GM13977 (cell line): ENCODE measurements around the gene PKP1.

Experiments
- DNase-seq: peaks from one replicate; pipeline ENCODE4 v3.0.0; 2012; ENCODE audit warnings: low spot score
- in situ Hi-C: fragments of 300-500 bp; cut with MboI; formaldehyde crosslinking; loops from one replicate; pipeline ENCODE4 v1.12.0; 2022; ENCODE audit warnings: low sequenced_read_pairs, low pct_unique_long_range_greater_than_20kb, mixed read lengths, inconsistent platforms; ENCODE audit not compliant: unreplicated experiment
- TF ChIP-seq, protein P1 (sequence below): IDR thresholded peaks from 2 replicates; pipeline ENCODE4 v1.5.1; 2012; ENCODE audit warnings: mild to moderate bottlenecking, control low read depth; ENCODE audit not compliant: insufficient read depth; ENCODE audit errors: extremely low read depth, missing control alignments

Gene PKP1

DNA sequence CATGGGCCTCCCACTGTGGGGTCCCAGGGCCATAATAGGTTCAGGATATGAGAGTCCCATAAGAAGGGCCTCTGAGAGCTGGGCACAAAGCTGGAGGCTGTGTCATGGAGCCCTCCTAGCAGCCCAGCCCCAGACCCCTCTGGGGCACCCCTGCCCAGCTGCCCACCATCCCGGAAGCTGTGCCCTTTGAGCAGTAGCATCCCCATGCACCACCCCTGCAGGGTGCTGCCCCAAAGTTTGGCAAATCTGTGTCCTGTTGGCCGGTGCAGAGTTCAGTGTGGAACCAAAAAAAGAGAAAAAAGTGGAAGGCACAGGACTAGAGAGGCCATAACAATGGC is 76.5 kb downstream of the PKP1 start:
- in situ Hi-C loops = no loop called here
- TF ChIP-seq, protein P1, sequence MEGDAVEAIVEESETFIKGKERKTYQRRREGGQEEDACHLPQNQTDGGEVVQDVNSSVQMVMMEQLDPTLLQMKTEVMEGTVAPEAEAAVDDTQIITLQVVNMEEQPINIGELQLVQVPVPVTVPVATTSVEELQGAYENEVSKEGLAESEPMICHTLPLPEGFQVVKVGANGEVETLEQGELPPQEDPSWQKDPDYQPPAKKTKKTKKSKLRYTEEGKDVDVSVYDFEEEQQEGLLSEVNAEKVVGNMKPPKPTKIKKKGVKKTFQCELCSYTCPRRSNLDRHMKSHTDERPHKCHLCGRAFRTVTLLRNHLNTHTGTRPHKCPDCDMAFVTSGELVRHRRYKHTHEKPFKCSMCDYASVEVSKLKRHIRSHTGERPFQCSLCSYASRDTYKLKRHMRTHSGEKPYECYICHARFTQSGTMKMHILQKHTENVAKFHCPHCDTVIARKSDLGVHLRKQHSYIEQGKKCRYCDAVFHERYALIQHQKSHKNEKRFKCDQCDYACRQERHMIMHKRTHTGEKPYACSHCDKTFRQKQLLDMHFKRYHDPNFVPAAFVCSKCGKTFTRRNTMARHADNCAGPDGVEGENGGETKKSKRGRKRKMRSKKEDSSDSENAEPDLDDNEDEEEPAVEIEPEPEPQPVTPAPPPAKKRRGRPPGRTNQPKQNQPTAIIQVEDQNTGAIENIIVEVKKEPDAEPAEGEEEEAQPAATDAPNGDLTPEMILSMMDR = no peak
- no peak for DNase-seq

DNA sequence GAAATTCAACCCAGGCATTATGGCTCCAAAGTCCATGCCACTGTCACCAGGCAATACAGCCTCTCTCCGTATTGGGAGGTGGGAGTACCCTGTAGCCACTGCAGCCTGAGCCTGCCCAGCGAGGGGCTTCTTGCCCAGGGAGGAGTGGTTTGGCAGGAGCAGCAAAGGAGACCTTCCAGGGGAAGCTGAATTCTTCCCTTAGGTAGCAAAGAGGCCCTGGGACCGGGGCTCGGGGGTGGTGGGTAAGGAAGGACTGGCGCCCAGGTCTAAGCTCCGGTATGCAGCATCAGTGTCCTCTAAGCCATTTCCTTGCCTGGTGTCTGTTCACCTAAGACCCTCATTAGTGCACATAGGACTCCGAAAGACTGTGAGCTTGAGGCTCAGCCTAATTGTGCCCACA is 77.2 kb downstream of the PKP1 start:
- DNase-seq = no peak
- in situ Hi-C loops = no loop called here
- TF ChIP-seq, protein P1 = no peak

DNA sequence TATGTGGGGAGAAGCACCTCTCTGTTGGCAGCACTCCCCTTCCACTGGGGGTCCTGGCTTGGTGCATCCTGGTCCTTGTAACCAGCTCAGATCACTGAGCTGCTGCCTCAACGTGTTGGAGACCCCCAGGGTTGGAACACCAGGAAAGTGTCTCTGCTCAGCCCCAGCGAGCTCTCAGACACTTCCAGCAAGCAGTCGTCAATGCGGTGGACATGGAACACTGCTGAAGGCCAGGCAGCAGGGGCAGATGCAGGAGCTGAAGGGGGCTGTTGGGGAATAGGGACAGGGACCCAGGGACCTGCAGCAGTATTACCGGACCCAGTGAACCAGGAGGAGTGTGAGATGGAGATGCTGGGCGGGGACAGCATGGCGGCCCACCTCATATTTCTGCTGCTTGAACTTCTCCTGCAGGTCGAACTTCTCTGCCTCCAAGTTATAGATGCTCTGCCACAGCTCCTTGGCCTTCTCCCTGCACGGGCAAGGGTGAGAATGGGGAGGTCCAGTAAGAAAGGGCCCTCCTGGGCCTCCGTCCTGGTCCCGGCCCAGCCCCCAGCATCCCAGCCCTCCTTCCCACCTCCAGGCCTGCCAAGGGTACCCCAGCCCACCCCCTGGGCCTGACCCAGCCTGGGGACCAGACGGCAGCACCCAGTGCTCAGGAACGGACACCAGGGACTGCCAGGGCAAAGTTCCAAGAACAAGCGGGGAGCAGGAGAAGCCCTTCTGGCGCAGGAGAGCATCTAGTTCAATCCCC is 77.8 kb downstream of the PKP1 start:
- in situ Hi-C loops = no loop called here

DNA sequence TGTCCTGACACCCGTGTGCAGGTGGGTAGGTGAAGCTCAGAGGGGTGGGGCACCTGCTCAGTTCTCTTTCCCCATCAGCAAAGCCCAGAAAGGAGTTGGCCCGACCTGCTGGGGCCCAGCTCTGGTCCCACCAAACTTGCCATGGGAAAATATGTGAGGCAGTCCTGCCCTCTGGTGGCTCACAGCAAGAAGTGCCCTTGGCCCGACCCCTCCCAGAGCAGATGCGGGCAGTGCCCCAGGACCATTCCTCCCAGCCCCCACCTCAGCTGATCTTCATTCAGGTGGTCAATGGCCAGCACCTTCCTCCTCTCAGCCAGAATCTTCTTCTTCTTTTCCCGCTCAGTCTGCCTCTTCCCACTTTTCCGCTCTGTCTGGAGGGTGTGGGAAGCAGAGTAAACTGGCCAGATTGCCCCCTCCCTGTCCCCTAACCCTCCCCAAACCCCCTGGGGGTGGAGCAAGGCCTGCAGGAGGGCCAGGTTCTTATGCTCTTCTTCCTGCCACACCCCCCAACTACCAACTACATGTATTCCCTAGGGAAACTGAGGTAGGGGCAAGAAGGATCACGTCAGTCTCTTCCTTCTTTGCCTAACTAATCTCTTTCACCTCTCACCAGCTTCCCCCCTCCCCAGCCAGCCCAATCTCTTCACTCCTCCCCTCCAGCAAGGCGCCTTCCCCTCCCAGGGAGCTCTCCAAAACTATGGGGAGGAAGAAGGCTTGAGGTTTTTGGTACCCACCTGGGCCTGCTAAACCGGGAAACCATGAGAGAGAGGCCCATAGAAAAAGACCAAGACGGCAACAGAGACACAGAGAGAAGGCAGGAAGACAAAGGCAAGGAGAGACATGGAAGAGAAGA is 78.6 kb downstream of the PKP1 start:
- peak; percentile 87 for DNase-seq
- in situ Hi-C loops = no loop called here
- TF ChIP-seq, protein P1 = peak; percentile 82

More for the DNA sequence above, 77.8 kb downstream of the PKP1 start:
- DNase-seq = no peak
- TF ChIP-seq, protein P1 = no peak

DNA sequence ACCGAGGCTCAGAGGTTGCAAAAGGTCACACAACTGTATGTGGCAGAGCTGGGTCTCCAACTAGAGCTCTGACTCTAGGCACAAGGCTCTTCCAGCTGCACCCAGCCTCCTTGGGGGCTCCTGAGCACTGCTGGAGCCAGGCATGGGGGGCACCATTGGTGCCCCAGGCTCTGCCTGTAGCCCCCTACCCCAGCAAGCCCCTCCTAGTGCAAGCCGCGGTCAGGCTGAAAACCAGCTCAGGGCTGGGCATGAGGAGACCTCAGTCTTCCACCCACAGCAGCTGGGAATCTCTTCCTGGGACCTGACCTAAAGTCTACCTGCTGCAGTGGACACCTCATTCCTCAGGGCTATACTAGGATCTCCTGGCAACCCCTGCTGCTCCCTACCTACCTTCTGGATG is 79.6 kb downstream of the PKP1 start:
- DNase-seq = no peak
- TF ChIP-seq, protein P1 = no peak
- in situ Hi-C loops = no loop called here

DNA sequence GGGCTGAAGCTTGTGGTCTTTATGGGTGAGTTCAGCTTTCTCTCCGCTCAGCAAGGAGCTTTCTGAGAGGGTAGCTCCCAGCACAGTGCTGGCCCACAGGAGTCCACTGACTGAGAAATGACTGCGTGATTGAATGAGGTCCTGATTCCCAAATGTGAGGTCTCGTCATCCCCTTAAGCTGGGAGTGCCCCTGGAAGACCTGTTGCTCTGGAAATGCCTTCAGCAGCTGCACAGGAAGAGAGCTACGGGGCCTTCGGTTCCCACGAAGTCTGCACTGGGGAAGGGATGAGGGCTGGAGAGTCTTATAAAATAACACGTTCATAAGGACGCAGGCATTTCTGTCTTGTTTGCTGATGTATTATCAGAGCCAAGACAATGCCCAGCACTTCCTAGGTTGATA is 80.2 kb downstream of the PKP1 start:
- DNase-seq = no peak
- in situ Hi-C loops = no loop called here
- TF ChIP-seq, protein P1 = no peak
